Measurements from ENCODE around the gene DCAF4.

- TF ChIP-seq ZNF274 (IDR thresholded peaks at IDR 0.05; ENCODE audit: low read depth, low read length) (no peak), YY1 (IDR thresholded peaks at IDR 0.05; ENCODE audit: insufficient read depth, insufficient read length) (no peak), SUZ12 (IDR thresholded peaks at IDR 0.05; ENCODE audit: extremely low read depth, insufficient read depth, insufficient read length) (no peak)
Measured at GRCh38 chr14:72957213-72957612, 30.9 kb downstream of the DCAF4 start.

Measured in NT2/D1 (cell line).